Type B pancreatic cell (in vitro differentiated cells): ENCODE results near the gene FRZB. TPM values are rescaled to one million over a fixed set of nuclear protein-coding genes. Genes with fewer than 3 reads are reported as not detected.

Experiments used
- DNase-seq: peaks from one replicate; pipeline ENCODE4 v3.0.0; 2021; ENCODE audit warnings: mixed read lengths; ENCODE audit not compliant: unreplicated experiment; ENCODE audit errors: extremely low spot score
- H3K27ac Mint-ChIP-seq: 2 replicates; pipeline ENCODE4 v1.8.0; 2021; ENCODE audit warnings: mild to moderate bottlenecking, mixed read lengths
- H3K27me3 Mint-ChIP-seq: 2 replicates; pipeline ENCODE4 v1.8.0; 2021; ENCODE audit warnings: mixed read lengths
- H3K36me3 Mint-ChIP-seq: 2 replicates; pipeline ENCODE4 v1.8.0; 2021; ENCODE audit warnings: mixed read lengths
- H3K4me1 Mint-ChIP-seq: one replicate; pipeline ENCODE4 v1.8.0; 2021; ENCODE audit warnings: mixed read lengths; ENCODE audit not compliant: unreplicated experiment
- H3K4me3 Mint-ChIP-seq: 2 replicates; pipeline ENCODE4 v1.8.0; 2021; ENCODE audit warnings: mild to moderate bottlenecking, mixed read lengths
- H3K9me3 Mint-ChIP-seq: 2 replicates; pipeline ENCODE4 v1.8.0; 2021; ENCODE audit warnings: mixed read lengths
- total RNA-seq: library from RNA; stranded (reverse); gene quantifications from 2 replicates; pipeline ENCODE4 v1.2.1, GENCODE V29; 2021; ENCODE audit warnings: low replicate concordance
- TF ChIP-seq, protein P1 (sequence below): fragments of 200-600 bp; sonication (generic); conservative IDR thresholded peaks from 2 replicates; pipeline ENCODE4 v1.5.0; 2021; ENCODE audit warnings: antibody characterized with exemption, mild to moderate bottlenecking

Gene FRZB
- total RNA-seq, 1 donor from 2014 or later, result 17.1 TPM

DNA sequence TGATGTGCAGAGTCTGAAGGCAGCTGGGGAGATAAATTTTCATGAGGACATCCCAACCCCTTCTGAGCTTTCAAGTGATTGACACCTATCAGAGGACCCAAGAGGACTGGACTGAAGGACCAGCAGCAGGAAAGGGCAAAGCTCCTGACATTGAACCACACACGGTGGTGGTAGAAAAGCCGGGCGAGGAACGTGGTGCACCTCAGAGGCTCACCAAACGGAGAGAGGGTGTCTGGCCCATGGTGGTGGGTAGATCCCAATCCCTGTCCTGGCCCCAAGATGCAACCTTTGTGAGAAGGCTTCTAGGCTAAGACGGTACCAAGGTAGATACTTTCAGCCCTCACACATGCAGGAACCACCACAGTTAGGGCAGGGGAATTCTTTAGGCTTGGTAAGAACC lies 52.1 kb downstream of the FRZB start:
- no peak overlapping the region for H3K4me3 Mint-ChIP-seq
- H3K27ac Mint-ChIP-seq, result no peak overlapping the region
- peaks cover 26% of the 10 kb centered on the region for H3K4me1 Mint-ChIP-seq
- no peaks in the 10 kb centered on the region for H3K9me3 Mint-ChIP-seq
- DNase-seq, result no peak
- H3K36me3 Mint-ChIP-seq, result no peaks in the 10 kb centered on the region
- TF ChIP-seq, protein P1, sequence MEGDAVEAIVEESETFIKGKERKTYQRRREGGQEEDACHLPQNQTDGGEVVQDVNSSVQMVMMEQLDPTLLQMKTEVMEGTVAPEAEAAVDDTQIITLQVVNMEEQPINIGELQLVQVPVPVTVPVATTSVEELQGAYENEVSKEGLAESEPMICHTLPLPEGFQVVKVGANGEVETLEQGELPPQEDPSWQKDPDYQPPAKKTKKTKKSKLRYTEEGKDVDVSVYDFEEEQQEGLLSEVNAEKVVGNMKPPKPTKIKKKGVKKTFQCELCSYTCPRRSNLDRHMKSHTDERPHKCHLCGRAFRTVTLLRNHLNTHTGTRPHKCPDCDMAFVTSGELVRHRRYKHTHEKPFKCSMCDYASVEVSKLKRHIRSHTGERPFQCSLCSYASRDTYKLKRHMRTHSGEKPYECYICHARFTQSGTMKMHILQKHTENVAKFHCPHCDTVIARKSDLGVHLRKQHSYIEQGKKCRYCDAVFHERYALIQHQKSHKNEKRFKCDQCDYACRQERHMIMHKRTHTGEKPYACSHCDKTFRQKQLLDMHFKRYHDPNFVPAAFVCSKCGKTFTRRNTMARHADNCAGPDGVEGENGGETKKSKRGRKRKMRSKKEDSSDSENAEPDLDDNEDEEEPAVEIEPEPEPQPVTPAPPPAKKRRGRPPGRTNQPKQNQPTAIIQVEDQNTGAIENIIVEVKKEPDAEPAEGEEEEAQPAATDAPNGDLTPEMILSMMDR, result no peak
- H3K27me3 Mint-ChIP-seq, result peaks cover 3% of the 10 kb centered on the region

DNA sequence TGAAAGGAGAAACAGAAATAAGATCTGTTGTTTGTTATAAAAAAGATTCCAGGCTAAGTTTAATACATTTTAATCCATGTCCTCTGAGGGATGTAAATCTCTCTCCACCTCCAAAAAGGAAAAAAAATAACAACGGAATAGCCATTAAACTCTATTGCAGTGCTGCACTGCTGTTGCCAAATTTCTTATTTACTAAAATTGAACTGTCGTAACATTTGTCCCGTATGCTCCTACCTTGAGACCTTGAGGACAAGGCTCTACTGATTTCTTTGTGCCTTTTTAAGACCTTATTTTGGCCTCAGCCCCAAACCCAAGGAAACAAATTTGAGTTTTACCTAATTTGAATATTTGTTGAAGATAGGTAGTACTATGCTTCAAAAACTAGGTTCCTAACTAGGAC lies 56.4 kb downstream of the FRZB start:
- DNase-seq, result no peak
- Mint-ChIP-seq H3K9me3 (no peaks in the 10 kb centered on the region), H3K4me1 (peaks cover 4% of the 10 kb centered on the region), H3K4me3 (no peak overlapping the region), H3K27ac (no peak overlapping the region), H3K36me3 (no peaks in the 10 kb centered on the region), H3K27me3 (peaks cover 3% of the 10 kb centered on the region)
- TF ChIP-seq, protein P1, result no peak

DNA sequence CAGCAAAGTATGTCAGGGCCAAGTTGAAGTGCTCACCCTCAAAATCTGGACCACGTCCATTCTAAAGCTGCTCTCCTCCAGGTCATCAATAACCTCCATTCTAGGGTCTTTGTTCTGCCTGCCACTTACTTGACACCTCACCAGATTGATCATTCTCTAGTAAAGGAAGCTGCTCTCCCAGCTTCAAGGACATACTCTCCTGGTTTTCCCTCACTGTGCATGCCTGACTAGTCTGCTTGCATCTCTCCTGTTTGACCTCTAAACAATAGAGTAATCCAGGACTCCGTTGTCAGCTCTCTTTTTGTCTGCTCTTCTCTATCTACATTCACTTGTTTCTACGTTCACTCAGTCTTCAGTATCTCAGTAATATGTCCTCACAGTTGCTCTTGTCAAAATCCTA lies 59.1 kb downstream of the FRZB start:
- no peak overlapping the region for H3K4me3 Mint-ChIP-seq

DNA sequence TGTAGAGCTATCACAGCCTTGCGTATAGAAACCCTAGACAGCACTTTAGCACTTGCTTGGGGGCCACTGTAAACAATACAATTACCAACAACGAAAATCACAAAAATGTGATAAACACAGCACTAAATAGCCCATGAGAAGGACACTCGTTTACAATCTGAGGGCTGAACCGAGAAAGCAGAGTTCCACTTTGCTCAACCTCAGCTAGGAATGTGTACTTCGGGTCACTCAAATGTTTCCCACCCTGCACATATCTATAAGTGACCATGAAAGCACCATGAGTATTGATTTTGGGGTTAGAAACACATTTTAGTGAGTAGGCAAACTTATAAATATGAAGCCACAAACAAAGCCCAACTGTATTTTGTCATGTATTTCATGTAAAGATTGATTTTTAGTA lies 62.3 kb downstream of the FRZB start:
- no peaks in the 10 kb centered on the region for H3K27me3 Mint-ChIP-seq
- TF ChIP-seq, protein P1, result no peak
- no peak overlapping the region for H3K4me3 Mint-ChIP-seq
- no peak for DNase-seq
- H3K9me3 Mint-ChIP-seq, result no peaks in the 10 kb centered on the region
- peaks cover 5% of the 10 kb centered on the region for H3K4me1 Mint-ChIP-seq
- no peak overlapping the region for H3K27ac Mint-ChIP-seq
- no peaks in the 10 kb centered on the region for H3K36me3 Mint-ChIP-seq

More for the DNA sequence above, 59.1 kb downstream of the FRZB start:
- no peak overlapping the region for H3K27ac Mint-ChIP-seq
- H3K27me3 Mint-ChIP-seq, result peaks cover 3% of the 10 kb centered on the region
- no peaks in the 10 kb centered on the region for H3K9me3 Mint-ChIP-seq
- no peak for DNase-seq
- TF ChIP-seq, protein P1, result no peak
- H3K4me1 Mint-ChIP-seq, result peaks cover 1% of the 10 kb centered on the region
- H3K36me3 Mint-ChIP-seq, result no peaks in the 10 kb centered on the region

DNA sequence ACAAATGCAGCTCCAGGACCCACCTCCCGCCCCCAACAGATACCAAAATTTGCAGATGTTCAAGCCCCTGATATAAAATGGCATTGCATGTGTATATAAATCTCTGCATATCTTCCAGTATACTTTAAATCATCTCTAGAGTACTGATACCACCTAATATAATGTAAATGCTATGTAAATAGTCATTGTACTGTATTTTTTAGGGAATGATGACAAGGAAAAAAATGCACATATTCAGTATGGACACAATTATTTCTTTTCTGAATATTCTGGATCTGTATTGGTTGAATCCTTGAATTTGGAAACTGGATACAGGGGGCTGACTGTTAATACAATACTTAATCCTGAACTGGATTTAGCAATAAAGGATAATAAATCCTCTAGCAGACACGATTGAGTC lies 67.7 kb downstream of the FRZB start:
- Mint-ChIP-seq H3K27ac (no peak overlapping the region), H3K36me3 (no peaks in the 10 kb centered on the region), H3K27me3 (peaks cover 7% of the 10 kb centered on the region), H3K4me3 (no peak overlapping the region), H3K4me1 (peaks cover 9% of the 10 kb centered on the region), H3K9me3 (no peaks in the 10 kb centered on the region)
- TF ChIP-seq, protein P1, result no peak
- DNase-seq, result no peak

DNA sequence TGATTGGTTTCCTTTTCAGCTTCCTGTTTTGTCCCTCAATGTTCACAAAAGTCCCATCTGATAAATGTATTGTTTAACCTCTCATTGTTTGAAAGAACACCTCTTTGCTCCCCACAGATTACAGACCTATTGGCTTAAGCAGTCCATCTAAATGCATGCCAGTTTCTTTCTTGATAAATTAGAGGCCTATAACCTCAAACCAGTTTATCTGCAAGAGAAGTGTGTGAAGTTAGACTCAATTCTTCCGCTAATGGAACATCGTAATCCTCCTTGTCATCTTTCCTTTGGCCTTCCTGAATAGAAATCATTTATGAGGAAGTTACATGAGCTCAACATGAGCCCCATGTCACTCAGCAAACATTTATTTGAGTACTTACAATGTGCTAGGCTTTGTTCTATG lies 74.0 kb downstream of the FRZB start:
- H3K9me3 Mint-ChIP-seq, result no peaks in the 10 kb centered on the region
- H3K27ac Mint-ChIP-seq, result no peak overlapping the region
- peaks cover 8% of the 10 kb centered on the region for H3K4me1 Mint-ChIP-seq
- peaks cover 7% of the 10 kb centered on the region for H3K27me3 Mint-ChIP-seq
- TF ChIP-seq, protein P1, result no peak
- H3K4me3 Mint-ChIP-seq, result no peak overlapping the region
- no peak for DNase-seq
- H3K36me3 Mint-ChIP-seq, result no peaks in the 10 kb centered on the region
